HG03378 (cell line): ENCODE data around the gene DDI1.
"Not testable (repeated sequence)": the region's sequence is repeated elsewhere in the genome, so short reads cannot be mapped to it uniquely, and the experiment has no call there.

Experiments used
- ATAC-seq: cut with Tn5 transposase; IDR thresholded peaks from one replicate; pipeline ENCODE4 v1.9.1; 2021; ENCODE audit warnings: mild to moderate bottlenecking, moderate library complexity; ENCODE audit not compliant: unreplicated experiment

Gene DDI1

DNA sequence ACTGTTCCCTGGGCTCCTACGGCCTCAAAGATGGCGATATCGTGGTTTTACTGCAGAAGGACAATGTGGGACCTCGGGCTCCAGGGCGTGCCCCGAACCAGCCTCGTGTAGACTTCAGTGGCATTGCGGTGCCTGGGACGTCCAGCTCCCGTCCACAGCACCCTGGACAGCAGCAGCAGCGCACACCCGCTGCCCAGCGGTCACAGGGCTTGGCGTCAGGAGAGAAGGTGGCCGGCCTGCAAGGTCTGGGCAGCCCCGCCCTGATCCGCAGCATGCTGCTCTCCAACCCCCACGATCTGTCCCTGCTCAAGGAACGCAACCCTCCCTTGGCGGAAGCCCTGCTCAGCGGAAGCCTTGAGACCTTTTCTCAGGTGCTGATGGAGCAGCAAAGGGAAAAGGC is 555 bp downstream of the DDI1 start:
- no peak for ATAC-seq

DNA sequence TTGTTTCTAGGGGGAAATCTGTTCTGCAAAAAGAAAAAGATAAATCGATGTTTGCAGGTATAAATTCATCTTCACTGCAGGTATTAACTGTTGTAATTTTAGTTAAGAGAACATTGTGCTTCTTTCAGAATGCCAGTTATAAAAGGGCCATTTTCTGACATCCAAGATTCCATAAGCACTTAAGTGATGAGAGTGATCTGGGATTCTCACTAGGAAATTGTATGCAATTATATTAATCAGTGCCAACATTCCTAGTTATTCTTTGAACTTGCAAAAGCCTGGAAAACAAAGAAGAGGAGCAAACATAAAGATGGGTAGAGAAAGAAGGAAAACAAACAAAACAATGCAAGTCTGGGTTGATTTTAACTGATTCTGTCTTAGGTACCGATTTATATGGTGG is 5.4 kb downstream of the DDI1 start:
- no peak for ATAC-seq

DNA sequence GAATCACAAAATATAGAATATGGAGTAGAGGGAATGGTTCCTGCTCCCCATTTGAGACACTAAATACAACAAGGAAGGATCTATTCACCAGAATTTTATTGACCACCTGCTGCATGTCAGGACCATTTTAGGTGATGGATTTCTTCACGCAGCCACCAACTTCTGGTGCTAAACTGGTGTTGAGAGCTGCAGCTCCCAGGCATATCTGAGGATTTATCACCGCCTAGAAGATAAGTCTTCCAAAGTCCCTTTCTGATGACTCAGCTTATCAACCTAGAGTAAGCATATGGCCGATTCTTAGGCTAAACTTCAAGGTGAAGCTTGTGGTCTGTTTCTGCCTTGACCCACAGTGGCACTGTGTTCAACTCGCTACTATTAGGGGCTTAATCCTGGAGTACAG is 6.7 kb downstream of the DDI1 start:
- no peak for ATAC-seq

DNA sequence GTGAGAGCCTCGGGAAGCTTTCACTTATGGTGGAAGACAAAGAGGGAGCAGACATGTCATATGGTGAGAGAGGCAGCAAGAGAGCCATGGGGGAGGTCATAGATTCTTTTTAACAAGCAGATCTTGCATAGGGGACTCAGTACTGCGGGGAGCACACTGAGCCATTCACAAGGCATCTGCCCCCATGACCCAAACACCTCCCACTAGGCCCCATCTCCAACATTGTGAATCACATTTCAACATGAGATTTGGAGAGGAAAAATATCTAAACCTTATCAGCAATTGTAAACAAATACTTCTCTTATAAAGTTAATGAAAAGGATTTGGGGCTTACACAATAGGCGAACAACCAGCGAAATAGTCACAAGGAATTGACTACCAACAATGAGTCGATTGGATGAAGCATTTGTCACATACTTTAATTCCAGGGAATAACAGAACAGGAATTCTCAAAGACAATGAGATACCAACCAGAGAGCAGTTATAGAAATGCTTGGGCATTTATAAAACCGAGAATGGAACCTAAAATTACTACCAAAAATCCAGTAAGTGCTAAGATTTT is 7.3 kb downstream of the DDI1 start:
- no peak for ATAC-seq

DNA sequence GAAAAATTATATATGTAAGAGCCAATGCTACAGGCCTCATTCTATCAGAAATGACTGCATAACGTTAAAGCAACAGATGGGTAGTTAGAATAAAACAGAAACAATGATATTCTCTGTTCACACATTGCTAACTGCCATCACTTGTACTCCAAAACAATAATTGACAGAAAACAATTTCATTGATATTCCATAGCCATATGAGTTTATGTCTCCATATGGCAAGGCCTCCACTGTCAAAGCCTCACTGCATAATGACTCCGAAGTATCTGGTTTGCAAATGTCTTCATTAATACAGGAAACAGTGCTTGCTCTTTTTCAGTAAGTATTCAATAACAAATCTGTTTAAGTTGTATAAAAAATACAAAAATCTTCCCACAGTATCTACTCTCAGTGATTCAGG is 9.9 kb downstream of the DDI1 start:
- ATAC-seq: no peak

DNA sequence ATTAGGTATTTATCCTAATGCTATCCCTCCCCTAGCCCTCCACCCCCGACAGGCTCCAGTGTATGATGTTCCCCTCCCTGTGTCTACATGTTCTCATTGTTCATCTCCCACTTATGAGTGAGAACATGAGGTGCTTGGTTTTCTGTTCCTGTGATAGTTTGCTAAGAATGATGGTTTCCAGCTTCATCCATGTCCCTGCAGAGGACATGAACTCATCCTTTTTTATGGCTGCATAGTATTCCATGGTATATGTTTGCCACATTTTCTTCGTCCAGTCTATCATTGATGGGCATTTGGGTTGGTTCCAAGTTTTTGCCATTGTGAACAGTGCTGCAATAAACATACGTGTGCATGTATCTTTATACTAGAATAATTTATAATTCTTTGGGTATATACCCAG is 10.4 kb downstream of the DDI1 start:
- not testable (repeated sequence) for ATAC-seq

DNA sequence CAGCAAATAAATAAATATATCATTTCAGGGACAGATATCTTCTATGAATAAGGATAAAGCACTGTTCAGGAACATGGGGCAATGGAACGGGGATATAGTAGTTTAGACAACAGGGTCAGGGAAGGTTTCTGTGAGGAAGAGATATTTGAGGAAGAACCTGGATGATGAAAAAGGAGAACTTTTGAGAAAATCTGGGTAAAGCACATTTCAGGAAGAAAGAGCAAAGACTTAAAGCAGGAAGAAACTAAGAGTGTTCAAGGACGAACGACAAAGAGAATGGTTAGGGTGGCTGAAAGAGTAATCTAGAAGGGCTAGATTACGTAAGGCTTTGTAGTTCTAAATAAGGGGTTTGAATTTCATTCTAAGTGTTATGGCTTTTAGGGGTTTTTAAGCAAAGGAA is 12.7 kb downstream of the DDI1 start:
- ATAC-seq: no peak

DNA sequence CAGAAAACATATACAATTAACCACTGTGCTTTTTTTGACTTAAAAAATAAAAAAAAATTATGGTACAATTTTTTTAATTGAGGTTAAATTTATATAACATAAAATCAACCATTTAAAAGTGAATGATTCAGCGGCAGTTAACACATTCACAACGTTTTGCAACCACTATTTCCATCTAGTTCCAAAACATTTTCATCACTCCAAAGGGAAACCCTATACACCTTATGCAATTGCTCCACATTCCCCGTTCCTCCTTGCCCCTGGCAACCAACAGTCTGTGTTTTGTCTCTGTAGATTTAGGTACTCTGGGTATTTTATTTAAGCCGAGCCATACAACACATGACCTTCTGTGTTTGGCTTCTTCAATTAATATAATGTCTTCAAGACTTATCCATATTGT is 15.3 kb downstream of the DDI1 start:
- no peak for ATAC-seq

DNA sequence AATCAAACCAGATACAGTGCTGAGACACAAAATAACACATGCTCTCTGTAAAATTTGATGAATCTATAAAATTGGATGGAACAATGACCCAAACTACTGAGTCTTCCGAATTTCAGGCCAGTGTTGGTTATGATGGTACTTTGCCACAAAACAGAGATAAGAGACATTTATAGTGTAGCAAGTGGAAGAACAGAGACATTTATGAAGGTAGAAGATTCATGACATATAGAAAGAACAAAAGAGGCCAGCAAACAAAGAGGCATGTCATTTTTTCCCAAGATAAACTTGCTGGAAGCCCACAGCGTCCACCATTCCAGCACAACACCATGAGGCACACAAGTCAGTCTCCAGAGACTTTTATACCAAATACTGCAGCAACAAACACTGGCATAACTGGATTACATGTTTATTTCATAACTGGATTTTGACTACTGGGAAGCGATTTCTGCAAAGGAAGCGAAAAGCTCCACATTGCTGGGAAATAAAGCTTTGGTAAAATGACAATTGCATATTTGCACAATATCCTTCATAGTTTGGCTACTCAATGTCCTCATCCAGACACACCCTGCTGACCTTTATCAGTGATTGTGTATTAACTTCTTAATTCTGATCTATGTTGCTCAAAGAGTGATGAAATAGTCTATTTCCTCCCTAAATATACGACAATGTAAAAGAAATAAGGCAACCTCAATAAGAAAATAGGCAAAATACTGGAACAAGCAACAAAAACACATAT is 17.5 kb downstream of the DDI1 start:
- no peak for ATAC-seq

DNA sequence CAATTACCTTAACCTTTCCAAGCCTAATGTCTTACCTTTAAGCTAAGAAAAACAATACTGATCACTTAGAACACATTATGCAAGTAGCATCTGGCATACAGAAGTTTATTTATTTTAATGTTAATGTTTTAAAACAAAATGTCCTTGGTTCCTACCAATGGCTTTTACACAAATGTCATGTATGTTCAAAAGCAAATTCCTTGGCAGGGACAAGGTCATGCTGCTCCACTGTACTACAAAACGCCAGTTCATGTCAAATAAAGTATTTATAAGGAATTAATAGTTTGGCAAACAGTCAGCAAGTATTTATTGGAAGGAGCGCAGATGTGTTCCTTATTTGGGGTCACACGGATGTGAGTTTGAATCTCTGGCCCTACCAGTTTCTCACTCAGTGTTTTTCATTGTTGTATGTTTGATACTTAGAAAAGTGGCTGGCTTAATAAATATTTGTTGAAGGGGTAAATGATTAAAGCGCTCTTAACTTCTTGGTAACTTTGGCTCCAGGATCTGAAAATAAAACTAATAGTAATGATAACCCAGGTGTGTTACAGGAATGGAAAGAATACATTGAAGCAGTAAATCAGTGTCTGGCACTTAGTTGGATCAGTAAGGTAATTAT is 18.6 kb downstream of the DDI1 start:
- no peak for ATAC-seq

DNA sequence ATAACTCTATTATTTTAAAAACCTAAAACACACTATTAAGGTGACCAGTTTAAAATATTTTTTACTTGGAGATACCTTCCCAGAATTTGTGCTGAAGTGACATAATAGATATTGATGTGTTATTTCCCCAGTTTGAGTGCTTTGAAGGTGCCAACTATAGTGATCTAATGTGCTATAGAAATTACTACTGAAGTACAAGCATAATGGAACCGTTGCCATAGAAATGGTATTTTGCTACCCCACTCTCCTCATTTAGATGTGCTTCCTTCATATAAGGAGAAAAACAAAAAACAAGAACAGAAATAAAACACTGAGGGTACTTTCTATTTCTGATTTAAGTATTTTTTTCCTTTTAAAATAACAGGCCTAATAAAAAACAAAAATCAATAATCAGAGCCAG is 19.2 kb downstream of the DDI1 start:
- no peak for ATAC-seq

DNA sequence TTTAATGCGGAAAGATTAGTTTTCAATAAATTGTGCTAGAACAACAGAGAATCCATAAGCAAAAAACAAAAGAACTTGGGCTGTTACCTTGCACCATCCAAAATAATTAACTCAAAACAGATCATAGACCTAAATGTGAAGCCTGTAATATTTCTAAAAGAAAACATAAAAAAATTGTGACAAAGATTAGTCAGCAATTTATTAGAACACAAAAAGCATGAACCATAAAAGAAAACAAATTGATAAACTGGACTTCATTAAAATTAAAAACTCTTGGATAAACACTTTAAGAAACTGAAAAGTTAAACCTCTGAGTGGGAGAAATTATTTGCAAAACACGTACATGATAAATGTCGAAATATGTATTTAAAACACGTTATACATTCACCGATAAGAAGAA is 21.5 kb downstream of the DDI1 start:
- ATAC-seq: no peak

DNA sequence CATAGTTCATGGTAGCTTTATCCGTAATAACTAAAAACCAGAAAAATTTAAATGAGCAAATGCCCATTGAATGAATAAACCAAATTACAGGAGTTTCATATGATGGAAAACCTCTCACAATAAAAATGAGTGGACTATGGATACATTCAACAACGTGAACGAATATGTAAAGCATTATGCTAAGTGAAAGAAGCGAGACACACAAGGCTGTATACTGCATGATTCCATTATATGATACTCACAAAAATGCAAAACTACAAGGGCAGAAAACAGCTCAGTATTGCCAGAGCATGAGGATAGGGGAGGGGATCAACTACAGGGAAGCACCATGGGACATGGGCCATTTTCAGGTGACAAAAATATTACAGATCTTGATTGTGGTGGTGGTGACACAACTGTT is 22.2 kb downstream of the DDI1 start:
- no peak for ATAC-seq

DNA sequence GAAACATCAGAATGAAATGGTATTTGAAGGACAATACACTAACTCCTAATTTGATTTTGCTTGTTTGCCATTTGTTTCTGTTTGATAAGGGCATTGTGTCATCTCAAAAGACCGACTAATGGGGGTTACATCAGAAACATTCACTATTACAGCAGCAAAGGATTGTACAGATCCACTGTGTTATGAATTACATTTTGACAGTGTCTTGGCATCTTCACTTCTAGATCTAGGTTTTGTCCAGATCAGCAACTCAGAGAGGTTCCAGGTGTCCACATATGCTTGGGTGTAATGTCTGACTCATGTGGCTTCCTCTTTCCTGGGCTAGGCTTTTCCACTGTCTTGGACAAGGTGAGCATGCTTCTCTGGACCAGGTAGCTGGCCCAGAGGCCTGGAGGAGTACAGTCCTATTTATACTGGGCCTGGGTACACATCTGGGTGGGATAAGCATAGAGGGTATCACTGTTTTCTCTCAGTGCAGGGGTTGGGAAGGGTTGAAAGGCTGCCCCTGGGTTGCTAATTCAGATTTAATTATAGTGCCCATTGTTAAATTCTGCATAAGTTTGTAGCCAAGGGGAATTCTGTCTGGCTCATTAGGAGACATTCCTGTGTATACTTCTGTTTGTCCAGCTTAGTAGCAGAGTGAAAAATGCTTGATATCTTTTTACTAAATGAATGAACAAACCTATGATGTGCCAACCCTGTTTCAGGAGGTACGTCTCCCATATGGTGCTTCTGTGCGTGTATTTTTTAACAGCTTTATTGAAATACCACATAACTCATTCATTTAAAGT is 23.8 kb downstream of the DDI1 start:
- ATAC-seq: no peak

DNA sequence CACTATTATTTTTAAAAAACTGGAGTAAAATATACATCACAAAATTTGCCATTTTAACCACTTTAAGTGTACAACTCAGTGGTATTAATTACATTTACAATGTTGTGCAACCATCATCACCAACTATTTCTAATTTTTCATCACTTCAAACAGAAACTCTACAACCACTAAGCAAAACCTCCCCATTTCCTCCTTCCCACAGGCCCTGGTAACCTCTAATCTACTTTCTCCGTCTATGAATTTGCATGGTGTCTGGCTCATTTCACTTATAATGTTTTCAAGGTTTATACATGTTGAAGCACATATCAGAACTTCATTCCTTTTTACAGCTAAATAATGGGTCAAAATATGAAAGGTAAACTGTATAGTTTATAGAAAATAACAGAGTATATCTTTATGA is 24.4 kb downstream of the DDI1 start:
- no peak for ATAC-seq

DNA sequence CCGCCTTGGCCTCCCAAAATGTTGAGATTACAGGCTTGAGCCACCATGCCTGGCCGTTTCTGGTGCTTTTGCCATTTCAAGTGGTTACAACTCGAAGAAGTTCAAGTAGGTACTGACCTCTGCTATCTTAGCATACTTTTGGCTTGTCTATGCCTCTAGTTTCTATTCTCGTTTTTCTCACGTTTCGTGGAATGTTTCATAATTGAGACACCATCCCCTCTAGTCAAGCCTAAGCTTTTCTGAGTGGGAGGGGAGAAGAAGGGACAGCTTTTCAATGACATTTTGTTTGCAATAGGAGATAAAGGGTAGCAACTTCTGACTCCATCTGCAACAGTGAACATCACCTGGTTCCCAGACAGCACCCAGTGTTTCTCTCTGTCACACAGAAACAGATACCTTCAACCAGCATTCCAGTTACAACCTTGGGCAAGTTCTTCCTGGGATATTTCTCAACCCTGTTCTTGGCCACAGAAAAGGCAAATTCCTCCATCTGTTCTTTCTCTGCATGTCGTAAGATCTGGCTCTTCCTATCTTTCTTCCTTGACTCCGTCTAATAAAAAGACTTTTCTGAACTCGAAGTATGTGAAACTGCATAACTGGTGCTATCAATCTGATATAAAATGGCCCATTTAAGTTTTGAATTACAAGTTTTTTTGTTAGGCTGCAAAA is 25.5 kb downstream of the DDI1 start:
- ATAC-seq: no peak

DNA sequence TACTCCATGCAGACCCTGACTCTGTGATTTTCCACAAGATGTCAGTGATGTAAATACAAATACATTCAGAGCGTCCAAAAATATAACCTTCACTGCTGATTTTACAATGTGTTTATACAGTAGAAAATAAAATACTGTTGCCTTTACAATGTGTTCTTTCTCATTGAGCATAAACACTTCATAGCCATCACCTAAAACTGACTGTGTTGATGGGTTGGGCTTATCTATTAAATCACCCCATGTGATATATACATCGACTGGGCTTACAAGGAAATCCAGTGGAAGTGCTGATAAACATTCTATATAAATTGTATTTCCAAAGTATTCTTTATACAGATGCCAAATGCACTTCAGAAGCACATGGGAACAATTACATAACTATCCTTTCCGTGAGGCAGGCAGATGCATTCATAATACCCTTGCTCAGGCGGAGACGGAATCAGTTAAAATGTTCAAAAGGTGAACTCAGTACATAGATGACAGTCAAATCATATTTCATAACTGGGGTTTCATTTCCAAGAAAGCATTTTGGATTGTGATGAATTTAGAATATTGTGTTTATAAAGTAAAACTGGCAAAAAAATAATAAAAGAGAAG is 27.7 kb downstream of the DDI1 start:
- no peak for ATAC-seq

DNA sequence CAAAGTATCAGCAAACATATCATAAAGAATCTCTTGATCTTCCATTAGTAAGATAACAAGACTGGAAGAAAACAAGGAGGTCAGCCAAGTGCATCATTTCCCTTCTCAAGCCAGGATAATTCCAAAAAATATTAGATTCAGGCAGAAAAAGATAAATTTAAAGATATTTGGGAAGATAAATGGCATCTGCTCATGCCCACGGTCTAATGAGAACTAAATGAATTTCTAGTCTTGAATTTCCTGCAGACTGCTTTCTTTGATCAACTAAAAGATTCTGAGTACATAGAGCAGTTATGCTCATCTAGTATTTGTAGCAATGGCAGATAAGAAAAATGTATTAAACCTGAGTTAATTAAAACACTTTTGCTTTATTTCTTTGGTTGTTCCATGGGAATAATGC is 31.1 kb downstream of the DDI1 start:
- no peak for ATAC-seq

DNA sequence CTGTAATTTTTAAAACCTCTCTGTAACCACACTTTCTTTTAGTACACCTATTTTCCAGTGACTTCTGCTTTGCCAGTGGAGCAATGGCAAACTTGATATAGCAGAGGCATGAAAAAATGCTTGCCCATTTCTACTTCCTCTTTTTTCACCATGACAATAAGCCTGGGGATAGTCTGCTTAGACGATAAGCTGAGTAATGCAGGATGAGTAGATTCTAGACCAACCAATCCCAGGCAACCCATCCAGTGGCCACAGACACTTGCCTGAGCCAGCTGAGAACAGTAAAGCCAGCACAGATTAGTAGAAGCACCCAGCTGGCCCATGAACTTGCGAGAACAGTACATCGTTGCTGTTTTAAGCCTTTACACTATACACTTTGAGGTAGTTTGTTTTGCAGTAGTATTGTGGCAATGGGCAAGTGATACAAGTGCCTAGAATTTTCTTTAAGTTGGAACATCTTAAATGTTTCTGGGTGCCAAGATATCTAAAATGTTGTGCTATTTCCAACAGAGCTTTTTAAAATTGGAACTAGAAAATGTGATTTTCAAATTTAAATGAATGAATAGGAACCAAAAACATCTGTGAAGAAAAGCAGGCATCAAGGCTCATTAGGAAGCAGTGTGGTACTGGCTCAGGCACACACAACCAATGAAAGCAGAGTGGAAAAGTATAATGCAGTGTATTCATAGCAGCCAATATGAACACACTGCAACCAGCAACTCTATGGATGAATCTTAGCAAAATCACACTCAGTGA is 37.7 kb downstream of the DDI1 start:
- ATAC-seq: peak; percentile 91

DNA sequence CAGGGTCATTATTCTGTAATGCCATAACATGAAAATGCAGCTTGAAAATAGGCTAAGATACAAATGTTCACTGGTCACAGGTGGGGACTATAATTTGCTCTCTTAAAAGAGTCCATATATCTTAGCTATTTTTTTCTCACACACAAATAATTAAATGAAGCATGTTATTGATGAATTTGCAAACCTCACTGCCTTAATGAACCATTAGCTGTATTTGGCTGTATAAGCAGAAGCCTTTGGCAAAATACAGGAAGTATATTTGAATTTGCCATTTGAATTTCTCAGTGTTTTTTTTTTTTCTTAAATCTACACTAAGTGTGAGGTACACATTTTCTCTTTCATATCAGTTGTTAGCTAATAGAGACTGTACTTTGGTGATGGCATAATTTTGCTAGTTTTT is 38.7 kb downstream of the DDI1 start:
- ATAC-seq: no peak
